Measurements from ENCODE around the gene TBX3.

Gene TBX3

GRCh38 chr12:114673169-114673833 lies 10.7 kb downstream of the TBX3 start:
- H3K27me3 ChIP-seq (ENCODE audit: insufficient read depth, low read length): peaks cover 98% of the 10 kb centered on the region
- H2AFZ ChIP-seq (ENCODE audit: low read depth, low read length): no peak overlapping the region
- no peak overlapping the region for H3K4me3 ChIP-seq (ENCODE audit: low read length)
- no peaks in the 10 kb centered on the region for H3K4me1 ChIP-seq (ENCODE audit: insufficient read depth, low read length)
- no peaks in the 10 kb centered on the region for H3K9me3 ChIP-seq (ENCODE audit: low read length)
- H3K36me3 ChIP-seq (ENCODE audit: insufficient read depth, low read length): no peaks in the 10 kb centered on the region

GRCh38 chr12:114672817-114673168 lies 11.2 kb downstream of the TBX3 start:
- H3K36me3 ChIP-seq (ENCODE audit: insufficient read depth, low read length): no peaks in the 10 kb centered on the region
- no peak overlapping the region for H3K4me3 ChIP-seq (ENCODE audit: low read length)
- no peaks in the 10 kb centered on the region for H3K4me1 ChIP-seq (ENCODE audit: insufficient read depth, low read length)
- peaks cover 98% of the 10 kb centered on the region for H3K27me3 ChIP-seq (ENCODE audit: insufficient read depth, low read length)
- no peaks in the 10 kb centered on the region for H3K9me3 ChIP-seq (ENCODE audit: low read length)
- H2AFZ ChIP-seq (ENCODE audit: low read depth, low read length): no peak overlapping the region

GRCh38 chr12:114671443-114672411 lies 12.2 kb downstream of the TBX3 start:
- no peaks in the 10 kb centered on the region for H3K36me3 ChIP-seq (ENCODE audit: insufficient read depth, low read length)
- H3K9me3 ChIP-seq (ENCODE audit: low read length): no peaks in the 10 kb centered on the region
- H3K4me1 ChIP-seq (ENCODE audit: insufficient read depth, low read length): no peaks in the 10 kb centered on the region
- H3K27me3 ChIP-seq (ENCODE audit: insufficient read depth, low read length): peaks cover 98% of the 10 kb centered on the region
- H2AFZ ChIP-seq (ENCODE audit: low read depth, low read length): no peak overlapping the region
- H3K4me3 ChIP-seq (ENCODE audit: low read length): no peak overlapping the region

- no peaks in the 10 kb centered on the region for H3K36me3 ChIP-seq (ENCODE audit: insufficient read depth, low read length)
- no peaks in the 10 kb centered on the region for H3K4me1 ChIP-seq (ENCODE audit: insufficient read depth, low read length)
- H3K4me3 ChIP-seq (ENCODE audit: low read length): no peak overlapping the region
- H3K27me3 ChIP-seq (ENCODE audit: insufficient read depth, low read length): peaks cover 97% of the 10 kb centered on the region
- H3K9me3 ChIP-seq (ENCODE audit: low read length): no peaks in the 10 kb centered on the region
- no peak overlapping the region for H2AFZ ChIP-seq (ENCODE audit: low read depth, low read length)
Measured at GRCh38 chr12:114671066-114671442, 12.9 kb downstream of the TBX3 start.

GRCh38 chr12:114670291-114670980 lies 13.5 kb downstream of the TBX3 start:
- Histone ChIP-seq H2AFZ (ENCODE audit: low read depth, low read length) (no peak overlapping the region), H3K9me3 (ENCODE audit: low read length) (no peaks in the 10 kb centered on the region), H3K36me3 (ENCODE audit: insufficient read depth, low read length) (no peaks in the 10 kb centered on the region), H3K4me1 (ENCODE audit: insufficient read depth, low read length) (no peaks in the 10 kb centered on the region), H3K27me3 (ENCODE audit: insufficient read depth, low read length) (peaks cover 97% of the 10 kb centered on the region), H3K4me3 (ENCODE audit: low read length) (no peak overlapping the region)

GRCh38 chr12:114669401-114670290 lies 14.3 kb downstream of the TBX3 start:
- H3K4me3 ChIP-seq (ENCODE audit: low read length): no peak overlapping the region
- no peak overlapping the region for H2AFZ ChIP-seq (ENCODE audit: low read depth, low read length)
- H3K9me3 ChIP-seq (ENCODE audit: low read length): no peaks in the 10 kb centered on the region
- peaks cover 95% of the 10 kb centered on the region for H3K27me3 ChIP-seq (ENCODE audit: insufficient read depth, low read length)
- no peaks in the 10 kb centered on the region for H3K36me3 ChIP-seq (ENCODE audit: insufficient read depth, low read length)
- H3K4me1 ChIP-seq (ENCODE audit: insufficient read depth, low read length): no peaks in the 10 kb centered on the region

- H3K27me3 ChIP-seq (ENCODE audit: insufficient read depth, low read length): peaks cover 95% of the 10 kb centered on the region
- H3K4me1 ChIP-seq (ENCODE audit: insufficient read depth, low read length): no peaks in the 10 kb centered on the region
- no peaks in the 10 kb centered on the region for H3K36me3 ChIP-seq (ENCODE audit: insufficient read depth, low read length)
- no peak overlapping the region for H2AFZ ChIP-seq (ENCODE audit: low read depth, low read length)
- no peaks in the 10 kb centered on the region for H3K9me3 ChIP-seq (ENCODE audit: low read length)
- no peak overlapping the region for H3K4me3 ChIP-seq (ENCODE audit: low read length)
Measured at GRCh38 chr12:114668886-114669288, 15.1 kb downstream of the TBX3 start.

- Histone ChIP-seq H3K36me3 (ENCODE audit: insufficient read depth, low read length) (no peaks in the 10 kb centered on the region), H3K27me3 (ENCODE audit: insufficient read depth, low read length) (peaks cover 95% of the 10 kb centered on the region), H3K4me1 (ENCODE audit: insufficient read depth, low read length) (no peaks in the 10 kb centered on the region), H3K4me3 (ENCODE audit: low read length) (no peak overlapping the region), H3K9me3 (ENCODE audit: low read length) (no peaks in the 10 kb centered on the region), H2AFZ (ENCODE audit: low read depth, low read length) (no peak overlapping the region)
Measured at GRCh38 chr12:114668151-114668885, 15.7 kb downstream of the TBX3 start.

GRCh38 chr12:114667669-114668150 lies 16.3 kb downstream of the TBX3 start:
- peaks cover 94% of the 10 kb centered on the region for H3K27me3 ChIP-seq (ENCODE audit: insufficient read depth, low read length)
- H3K9me3 ChIP-seq (ENCODE audit: low read length): no peaks in the 10 kb centered on the region
- H3K36me3 ChIP-seq (ENCODE audit: insufficient read depth, low read length): no peaks in the 10 kb centered on the region
- no peak overlapping the region for H3K4me3 ChIP-seq (ENCODE audit: low read length)
- no peak overlapping the region for H2AFZ ChIP-seq (ENCODE audit: low read depth, low read length)
- no peaks in the 10 kb centered on the region for H3K4me1 ChIP-seq (ENCODE audit: insufficient read depth, low read length)

GRCh38 chr12:114666746-114667668 lies 17.0 kb downstream of the TBX3 start:
- Histone ChIP-seq H3K4me3 (ENCODE audit: low read length) (no peak overlapping the region), H2AFZ (ENCODE audit: low read depth, low read length) (no peak overlapping the region), H3K9me3 (ENCODE audit: low read length) (no peaks in the 10 kb centered on the region), H3K27me3 (ENCODE audit: insufficient read depth, low read length) (peaks cover 87% of the 10 kb centered on the region), H3K36me3 (ENCODE audit: insufficient read depth, low read length) (no peaks in the 10 kb centered on the region), H3K4me1 (ENCODE audit: insufficient read depth, low read length) (no peaks in the 10 kb centered on the region)
